ENCODE results near the gene MDK.

The MDK gene

DNA sequence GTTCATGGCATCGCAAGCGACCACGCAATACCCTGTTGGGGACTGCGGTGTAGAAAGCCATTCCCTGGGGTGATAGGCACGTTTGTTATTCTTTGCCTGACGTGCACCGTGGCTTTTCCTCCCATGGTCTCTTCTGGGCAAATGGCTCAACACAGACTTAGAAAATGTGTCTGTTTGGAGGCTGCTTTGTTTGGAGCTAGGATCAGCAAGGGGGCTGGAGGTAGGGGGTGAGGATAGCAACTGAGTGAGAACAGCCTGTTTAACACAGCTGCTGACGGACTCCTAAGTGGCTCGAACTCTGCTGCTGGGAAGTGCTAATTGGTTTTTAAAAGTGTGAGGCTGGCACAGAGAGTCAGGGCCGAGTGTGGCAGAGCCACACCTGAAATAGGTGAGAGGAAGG is 26.2 kb downstream of the MDK start:
- no peak for DNase-seq

DNA sequence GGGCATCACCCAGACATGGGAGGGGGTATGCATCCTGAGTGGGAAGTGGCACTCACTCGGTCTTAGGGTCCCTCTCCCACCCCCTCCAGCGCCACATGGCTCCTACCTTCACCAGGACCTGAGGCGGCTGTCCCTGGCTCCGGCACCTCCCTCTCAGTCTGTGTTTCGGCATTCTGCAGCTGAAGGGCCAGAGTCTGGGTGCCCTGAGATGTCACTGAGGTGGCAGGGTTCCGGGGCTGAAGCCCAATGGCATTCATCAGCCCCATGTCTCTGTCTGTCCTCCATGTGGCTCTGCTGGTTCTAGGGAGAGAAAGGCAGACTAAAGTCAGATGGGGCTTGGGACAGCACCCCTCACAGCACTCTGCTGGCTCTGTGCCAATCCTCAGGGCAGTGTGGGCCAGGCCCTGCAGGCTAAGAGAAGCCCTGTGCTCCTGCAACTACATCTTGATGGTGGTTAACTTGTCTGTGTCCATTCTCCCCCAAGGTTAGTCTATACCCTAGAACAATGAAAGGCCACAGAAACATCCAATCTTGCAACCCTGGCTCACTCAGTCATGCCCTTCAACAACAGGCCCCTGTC is 27.0 kb downstream of the MDK start:
- no peak for DNase-seq

DNA sequence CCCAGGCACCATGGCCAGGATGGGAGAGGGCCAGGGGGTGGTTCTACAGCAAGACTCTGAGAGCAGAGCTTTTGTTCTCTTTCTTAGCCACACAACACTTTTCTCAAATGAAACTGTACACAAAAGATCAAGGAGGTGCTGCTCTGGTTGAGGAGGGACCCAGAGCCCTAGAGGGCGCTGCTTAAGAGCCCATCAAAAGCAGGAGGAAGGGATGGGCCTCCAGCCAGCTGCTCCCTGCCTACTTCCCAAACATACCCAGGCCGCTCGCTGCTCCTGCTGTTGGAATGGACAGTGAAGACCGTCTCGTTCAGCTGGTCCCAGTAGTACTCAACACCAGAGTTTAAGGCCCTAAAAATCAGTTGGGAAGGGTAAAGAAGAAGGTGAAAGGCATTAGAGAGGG is 28.6 kb downstream of the MDK start:
- peak in 1 of 2 experiments; percentile 50 for DNase-seq

DNA sequence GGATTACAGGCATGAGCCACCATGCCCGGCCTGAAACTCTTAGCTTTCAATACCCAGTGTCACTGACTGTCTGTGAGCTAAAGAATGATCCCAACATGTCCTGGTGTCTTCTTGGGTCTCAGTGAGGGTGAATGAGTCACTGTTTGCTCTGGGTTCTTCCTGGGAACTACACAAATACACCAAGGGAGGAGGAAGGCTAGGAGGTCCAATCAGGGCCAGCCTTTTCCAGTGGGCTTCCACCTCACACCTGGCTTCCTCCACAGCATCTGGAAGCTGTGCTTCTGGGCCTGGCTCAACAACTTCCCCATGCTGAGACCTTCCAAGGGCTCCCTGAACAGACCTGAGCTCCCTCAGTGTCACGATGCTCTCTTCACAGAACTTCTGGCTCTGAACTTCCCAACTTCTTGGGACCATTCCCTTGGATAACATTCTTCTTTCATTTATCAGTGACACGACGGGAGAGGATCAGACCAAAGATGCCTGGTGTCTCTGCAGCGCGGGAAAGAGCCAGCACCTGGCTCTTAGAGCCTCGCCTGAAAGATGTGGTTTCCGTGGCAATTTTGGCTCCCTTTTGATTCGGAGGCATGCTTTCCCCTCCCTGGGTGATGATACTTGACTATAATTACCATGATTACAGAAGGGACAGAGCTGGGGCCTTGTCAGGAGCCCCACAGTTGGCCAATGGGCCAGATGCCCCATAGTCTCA is 32.4 kb downstream of the MDK start:
- no peak for DNase-seq

DNA sequence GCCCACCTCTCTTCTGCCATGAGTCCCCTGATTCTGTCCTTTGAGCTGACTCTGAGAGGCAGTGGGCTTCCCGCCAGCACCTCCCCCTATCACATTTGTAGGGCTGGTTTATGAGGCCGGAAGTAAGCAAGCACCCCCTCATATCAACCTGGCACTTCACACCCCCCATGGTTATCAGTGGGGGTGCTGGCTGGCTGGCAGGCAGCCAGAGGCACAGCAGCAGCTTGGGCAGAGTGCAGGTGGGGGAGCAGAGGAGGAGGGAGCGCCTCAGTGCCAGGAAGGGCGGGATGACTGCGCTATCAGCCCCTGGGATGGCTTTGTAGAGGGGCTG is 33.0 kb downstream of the MDK start:
- peak in 1 of 2 experiments; percentile 34 for DNase-seq

DNA sequence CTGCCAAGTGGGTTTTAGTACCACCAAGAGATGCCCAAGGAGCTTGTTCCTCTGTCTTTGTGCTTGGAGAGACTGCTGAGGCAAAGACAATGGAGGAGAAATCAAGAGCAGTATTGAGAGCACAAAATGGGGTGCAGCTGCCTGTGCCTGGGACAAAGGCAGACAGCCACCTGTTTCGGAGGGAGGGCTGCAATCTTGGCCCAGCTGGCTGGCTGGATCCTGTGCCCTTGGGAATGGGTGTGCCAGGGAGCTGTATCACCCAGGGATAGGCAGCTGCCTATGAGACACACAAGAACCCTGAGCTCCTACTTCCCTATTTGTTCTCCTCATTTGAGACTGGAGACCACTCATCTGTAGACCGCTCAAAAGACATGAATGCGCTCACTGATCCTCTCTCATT is 33.4 kb downstream of the MDK start:
- no peak for DNase-seq

DNA sequence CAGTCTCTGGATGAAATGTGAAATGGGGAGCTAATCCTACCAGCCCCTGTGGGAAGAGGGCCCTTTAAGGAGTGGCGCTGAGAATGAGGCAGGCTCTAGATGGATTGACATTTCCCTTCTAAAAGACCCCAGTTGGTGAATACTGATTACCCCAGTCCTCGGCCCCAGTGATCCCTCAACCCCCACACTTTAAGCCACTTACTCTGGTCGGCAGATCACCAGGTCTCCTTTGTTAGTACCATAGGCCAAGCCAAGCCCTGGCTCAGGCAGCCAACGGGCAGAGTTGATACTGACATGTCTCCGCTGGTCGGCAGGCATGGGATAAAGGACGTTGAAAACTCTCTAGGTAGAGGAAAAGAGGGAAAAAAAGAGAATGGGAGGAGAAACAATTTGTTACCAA is 36.2 kb downstream of the MDK start:
- no peak for DNase-seq

DNA sequence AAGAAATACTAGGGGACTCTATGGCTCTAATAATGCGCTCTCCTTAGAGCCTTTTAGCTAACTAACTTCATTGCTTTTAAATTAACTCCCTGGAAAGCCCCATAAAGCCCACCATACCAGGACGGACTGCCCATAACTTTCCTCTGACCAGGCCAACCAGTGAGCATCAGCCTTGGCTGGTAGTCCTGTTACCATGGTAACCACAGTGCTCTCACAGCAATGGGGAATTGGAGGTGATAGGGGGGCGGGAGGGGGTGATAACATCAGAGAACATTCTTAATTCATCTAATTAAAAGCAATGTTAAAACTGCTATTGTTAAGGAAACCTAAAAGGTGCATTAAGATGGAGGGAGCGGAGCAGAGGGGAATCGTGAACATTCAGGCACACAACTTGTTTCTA is 37.3 kb downstream of the MDK start:
- no peak for DNase-seq

DNA sequence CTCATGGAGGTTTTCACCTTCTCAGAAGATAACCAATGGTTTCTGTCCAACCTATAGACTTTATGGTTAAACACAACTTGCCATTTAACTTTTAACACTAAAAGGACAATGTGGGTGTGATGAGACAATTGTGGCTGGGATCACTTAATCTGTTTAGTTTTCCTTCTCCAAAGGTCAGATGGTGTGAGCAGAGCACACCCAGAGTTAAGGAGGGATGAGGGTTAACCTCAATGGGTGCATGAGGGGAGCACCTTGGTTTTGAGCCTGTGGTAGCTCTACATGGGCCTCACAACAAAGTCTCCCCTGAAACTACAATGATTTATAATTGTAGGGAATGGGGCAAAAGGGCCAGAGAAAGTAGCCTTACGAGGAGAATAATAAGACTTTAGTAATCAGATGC is 39.0 kb downstream of the MDK start:
- no peak for DNase-seq

DNA sequence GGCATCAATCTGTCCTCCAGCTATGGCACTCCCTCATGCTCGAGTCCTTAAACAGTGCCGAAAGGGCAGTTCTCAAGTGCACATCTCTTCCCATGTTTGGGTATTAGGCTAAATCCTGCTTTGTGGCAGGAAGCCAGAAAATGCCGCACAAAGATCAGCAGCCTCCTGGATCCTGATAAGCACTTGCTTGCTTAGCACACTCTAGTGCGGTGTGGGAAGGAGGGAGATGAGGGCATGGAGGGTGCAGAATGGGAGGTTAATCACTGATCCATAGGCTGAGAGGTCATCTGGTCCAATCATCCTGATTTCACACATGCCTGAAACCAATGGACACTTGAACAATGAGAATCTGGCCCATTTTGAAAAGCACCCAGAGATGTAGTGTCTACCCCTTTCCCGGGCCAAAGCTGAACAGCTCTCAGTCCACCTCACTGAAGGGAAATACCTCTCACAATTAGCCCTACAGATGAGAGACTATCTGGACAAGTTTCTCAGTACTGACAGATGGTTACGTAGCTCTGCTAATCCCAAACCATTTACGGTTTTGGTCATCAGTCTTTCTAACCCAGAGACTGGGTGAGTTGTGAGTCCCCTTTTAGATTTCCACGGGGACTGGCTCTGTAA is 39.9 kb downstream of the MDK start:
- DNase-seq: peak; percentile 80 to 95

DNA sequence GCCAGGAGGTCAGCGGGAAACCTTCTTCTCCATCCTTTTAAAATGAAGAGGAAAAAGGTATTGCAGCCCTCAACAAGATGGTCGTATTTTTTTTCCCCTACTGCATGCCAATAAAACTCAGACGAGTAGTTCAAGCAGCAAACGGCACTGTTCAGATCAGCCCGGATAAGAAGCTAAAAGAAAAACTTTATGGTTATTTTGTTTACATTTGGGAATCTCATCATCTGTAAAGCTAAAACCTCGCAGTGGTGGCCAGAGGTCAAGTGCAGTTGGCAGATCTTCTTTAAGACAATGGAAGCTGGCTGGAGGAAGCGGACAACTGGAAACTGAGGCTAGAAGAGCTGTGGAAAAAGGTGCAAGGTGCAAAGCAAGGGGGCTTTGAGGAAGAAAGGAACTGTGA is 41.1 kb downstream of the MDK start:
- DNase-seq: no peak

DNA sequence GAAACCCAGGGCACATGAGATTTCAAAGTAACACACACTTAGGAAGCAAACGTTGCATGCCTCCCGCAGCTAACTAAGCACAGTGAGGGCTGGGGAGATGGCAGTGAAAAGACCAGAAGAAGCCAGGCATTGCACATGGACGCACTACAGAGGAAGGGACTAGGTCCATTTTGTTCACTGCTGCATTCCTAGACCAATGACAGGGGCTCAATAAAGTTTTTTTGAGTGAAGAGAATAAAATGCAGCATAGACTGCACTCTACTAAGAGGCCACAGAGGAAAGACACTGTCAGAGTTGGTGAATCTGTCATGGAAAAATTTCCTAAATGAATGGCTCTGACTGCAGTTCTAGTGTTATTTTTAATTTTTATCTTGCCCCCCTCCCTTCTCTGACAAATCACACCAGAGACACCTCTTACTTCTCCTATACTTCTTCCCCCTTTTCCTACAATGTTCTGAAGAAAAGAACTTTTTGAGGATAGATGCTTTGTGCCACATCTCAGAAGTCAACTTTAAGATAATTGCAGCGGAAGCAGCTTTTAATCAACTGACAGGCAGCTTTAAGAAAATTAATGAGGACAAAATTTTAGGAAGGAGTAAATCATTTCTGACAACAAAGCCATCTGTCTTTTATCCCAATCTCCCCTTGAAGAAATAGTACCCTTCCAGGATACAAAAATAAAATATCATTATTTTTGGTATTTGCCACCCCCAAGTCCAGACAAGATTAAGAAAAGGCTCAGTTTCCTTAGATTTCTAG is 44.9 kb downstream of the MDK start:
- DNase-seq: no peak

DNA sequence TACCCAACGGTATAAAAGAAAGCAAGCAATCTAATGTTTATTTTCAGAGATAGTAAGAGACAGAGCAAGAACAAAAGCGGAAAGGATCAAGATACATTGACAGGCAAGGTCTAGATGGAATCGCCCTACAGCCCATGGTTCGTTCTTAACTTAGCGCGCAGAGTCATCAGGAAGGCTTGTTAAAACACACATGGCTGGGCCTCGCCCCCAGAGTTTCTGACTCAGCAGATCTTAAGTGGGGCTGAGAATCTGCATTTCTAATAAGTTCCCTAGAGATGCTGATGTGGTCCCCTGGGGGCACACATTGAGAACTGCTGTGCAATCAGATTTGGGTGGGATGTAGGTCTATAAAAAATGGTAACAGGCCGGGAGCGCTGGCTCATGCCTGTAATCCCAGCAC is 45.9 kb downstream of the MDK start:
- no peak for DNase-seq

DNA sequence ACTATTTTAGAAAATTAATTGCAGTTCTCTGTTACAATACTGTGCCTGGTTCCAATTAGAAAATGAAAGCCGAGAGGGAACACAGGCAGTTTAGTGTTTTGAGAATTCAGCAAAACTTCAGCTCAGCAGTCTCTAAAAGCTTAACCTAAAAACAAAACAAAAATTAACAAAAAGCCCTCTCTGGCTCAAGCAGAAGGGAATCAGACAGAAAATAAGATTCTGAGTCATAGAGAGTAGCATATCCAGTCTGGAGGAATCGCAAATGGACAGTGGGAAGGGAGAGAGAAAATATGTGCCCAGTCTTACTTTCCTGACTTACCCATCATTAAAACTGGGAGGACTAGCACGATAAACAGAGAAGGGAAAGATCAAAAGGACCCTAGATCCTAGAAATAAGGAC is 48.2 kb downstream of the MDK start:
- no peak for DNase-seq

DNA sequence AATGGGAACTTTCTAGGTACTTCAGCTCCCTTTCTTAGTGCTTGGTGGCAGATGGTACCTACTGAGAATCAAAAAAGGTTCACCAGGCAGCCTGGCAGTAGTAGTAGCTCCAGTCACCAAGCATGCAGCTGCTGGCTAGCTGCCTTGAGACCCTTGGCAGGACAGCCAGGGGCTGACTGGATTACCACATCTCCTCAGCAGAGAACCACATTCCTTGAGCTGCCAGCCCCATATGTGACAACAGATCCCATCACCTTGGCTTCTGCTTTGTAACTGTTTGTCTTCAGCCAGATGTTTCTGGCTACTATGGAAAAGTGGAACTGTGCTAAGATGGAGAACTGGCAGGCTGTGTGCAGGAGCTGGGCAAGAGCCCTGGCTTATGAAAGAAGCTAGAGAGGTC is 49.7 kb downstream of the MDK start:
- DNase-seq: no peak

Measured in NCI-H524 (cell line).